ENCODE results near the gene MCM7.

MCM7 gene

DNA sequence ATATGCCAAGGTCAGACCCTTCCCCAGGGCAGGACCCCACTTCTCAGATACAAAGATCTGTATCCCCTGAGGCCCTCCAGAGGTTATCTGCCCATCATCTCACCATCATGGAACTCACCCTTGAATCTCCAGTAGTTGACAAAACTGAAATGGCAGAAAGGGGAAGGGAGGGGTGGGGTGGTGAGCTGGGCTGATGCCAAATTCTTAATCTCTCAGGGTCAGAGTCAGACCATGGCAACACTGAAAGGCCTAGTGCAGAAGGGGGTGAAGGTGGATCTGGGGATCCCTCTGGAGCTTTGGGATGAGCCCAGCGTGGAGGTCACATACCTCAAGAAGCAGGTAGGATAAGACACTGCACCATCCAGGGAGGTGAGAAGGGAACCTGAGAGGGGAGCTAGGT, 21.4 kb upstream of the MCM7 start:
- no peak for DNase-seq (ENCODE audit: low spot score)

DNA sequence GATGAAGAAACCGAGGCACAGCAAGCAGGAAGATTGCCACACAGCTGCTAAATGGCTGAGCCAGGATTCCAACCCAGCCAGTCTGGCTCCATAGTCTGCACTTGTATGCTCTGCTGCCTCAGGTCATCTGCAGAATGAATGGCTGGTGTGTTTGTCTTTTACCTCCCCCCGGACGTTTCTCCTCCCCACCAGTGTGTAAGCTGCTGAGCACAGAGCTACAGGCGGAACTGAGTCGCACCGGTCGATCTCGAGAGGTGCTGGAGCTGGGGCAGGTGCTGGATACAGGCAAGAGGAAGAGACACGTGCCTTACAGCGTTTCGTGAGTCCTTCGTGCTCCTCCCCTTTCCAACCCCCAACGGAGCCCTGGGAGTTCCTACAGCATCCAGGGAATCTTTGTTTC, 20.9 kb upstream of the MCM7 start:
- DNase-seq (ENCODE audit: low spot score) = peak; percentile 28

- DNase-seq (ENCODE audit: low spot score) = no peak
These were observed 19.5 kb upstream of the MCM7 start for GRCh38 chr7:100120733-100121036.

DNA sequence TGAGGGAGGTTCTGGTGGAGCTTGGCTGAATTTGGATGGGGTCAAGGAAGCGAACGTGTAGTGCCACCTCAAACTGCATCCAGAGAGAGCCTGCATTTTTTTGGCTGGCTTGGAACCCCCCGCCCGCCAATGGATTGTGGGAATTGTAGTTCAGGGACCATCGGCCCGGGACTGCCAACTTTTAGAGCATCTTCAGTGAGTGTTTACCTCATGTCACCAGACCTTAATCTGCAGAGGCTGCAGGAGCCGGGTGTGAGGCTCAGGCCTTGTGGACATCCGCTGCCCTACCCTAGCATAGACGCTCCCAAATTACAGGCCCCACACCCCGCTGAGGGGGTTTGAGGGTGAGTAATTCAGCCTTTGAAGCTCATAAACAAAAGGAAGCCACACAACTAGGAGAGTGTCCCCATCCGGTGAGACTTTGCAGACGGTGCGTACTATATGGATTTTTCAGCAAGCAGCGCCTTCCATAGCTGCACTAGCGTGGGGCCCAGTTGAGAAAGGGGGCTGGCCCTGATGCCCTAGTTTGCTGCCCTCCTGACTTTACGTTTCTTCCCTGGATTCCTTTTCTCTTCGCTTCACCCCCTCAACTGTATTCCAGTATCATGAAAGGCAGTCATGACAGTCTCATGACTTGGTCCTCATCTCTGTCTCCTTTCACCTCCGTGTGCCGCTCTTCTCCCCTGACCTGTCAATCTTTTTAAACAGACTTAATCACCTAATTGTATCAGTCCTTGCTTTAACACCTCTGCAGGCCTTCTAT, 19.0 kb upstream of the MCM7 start:
- peak; percentile 51 for DNase-seq (ENCODE audit: low spot score)

GRCh38 chr7:100119072-100119969, 18.1 kb upstream of the MCM7 start, which contains the start of the genes CNPY4 and TAF6:
CNPY4 (plus strand) TSS chr7:100119634; CDS start chr7:100119745, 111 bp downstream.
TAF6 (minus strand) TSS chr7:100119358; CDS start chr7:100114209, 5,149 bp downstream.
- peak; percentile 95 for DNase-seq (ENCODE audit: low spot score)

- no peak for DNase-seq (ENCODE audit: low spot score)
These were observed 17.3 kb upstream of the MCM7 start for GRCh38 chr7:100118388-100119071.

DNA sequence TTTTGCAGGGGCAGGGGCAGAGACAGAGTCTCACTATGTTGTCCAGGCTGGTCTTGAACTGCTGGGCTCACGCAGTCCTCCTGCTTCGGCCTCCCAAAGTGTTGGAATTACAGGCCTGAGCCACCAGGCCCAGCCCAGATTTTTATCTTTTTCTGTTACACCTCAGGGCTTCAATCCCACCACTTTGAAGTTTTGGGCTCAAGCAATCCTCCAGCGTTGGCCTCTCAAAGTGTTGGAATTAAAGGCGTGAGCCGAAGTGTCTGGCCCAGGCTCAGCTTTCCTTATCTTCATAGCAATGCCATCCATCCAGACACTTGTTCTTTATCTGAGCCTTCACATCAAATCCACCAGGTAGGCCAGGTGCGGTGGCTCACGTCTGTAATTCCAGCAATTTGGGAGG, 13.8 kb upstream of the MCM7 start:
- DNase-seq (ENCODE audit: low spot score) = no peak

- no peak for DNase-seq (ENCODE audit: low spot score)
These were observed 10.7 kb upstream of the MCM7 start for GRCh38 chr7:100111914-100112313.

GRCh38 chr7:100111156-100111555, 10.0 kb upstream of the MCM7 start:
- DNase-seq (ENCODE audit: low spot score) = no peak

- no peak for DNase-seq (ENCODE audit: low spot score)
These were observed 8.4 kb upstream of the MCM7 start for GRCh38 chr7:100109521-100110163.

DNA sequence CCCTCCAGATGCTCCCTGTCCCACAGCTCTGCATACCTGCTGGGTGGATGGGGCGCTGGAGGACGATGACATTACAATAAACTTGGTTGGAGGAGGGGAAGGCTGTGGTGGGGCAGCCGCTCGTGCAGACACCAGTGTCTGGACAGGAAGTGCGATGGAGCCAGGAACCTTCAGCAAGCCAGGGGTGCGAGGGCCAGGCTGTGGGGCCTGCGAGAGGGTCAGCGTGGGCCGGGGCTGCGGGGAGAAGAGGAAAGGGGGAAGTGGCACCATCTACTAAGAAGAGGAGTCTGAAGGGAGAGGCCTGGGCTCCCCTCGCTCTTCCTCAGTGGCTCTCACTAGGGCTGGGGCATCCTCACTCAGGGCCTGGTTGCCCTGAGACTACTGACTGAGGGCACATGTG, 6.7 kb upstream of the MCM7 start:
- no peak for DNase-seq (ENCODE audit: low spot score)

DNA sequence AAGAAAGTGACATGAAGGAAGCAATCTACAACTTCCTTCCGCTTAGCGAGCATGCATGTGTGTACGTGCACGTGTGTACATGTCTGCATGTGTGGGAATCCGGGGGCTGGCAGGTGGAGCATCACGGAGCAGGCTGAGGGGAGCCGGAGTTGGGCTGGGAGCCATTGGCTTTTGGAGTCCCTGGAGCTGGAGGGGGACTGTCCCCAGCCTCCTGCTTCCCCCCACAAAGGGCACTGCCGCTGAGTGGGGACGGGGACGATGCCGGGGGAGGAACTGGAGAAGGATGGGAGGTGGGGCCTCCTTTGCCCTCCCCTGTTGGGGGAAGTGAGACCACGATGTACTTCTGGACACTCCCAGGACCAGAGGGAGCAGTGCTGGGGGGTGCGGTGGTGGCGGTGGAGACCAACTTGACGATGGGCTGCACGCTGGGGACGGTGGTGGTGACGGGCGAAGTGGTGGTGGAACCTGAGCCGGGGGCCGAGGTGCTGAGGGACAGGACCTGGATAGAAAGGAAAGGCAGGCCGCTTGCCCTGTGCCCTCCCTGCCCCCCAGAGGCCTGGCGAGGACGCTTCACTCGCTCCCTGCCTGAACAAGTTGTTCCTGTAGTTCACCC, 6.0 kb upstream of the MCM7 start:
- no peak for DNase-seq (ENCODE audit: low spot score)

DNA sequence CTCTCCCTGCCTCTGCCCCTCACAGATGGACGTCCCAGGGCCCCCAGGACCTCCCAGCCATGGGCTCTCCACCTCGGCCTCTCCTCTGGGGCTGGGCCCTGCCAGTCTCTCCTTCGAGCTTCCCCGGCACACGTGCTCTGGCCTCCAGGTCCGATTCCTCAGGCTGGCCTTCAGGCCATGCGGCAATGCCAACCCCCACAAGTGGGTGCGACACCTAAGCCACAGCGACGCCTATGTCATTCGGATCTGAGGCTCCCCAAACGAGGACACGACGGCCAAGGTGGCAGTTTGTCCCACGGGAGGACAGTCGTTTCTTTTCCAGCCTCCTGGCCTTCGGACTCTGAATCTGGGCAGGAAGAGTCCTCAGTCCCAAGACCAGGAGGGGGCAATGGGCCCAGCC, 5.4 kb upstream of the MCM7 start:
- no peak for DNase-seq (ENCODE audit: low spot score)

DNA sequence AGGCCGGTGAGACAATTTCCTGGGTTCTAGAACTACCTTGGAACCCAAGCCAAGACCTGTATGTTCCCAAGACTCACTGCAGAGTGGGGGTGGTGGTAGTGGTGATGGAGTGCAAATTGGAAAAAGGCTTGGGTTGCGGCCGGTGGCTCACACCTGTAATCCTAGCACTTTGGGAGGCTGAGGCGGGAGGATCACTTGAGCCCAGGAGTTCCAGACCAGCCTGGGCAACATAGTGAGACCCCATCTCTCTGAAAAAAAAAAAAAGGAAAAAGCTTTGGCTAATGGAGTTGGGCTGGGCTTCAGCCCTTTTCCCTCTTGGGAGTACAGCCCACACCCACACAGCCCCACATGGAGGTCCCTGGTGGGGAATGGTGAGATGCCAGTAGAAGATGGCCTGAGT, 4.3 kb upstream of the MCM7 start:
- no peak for DNase-seq (ENCODE audit: low spot score)

DNA sequence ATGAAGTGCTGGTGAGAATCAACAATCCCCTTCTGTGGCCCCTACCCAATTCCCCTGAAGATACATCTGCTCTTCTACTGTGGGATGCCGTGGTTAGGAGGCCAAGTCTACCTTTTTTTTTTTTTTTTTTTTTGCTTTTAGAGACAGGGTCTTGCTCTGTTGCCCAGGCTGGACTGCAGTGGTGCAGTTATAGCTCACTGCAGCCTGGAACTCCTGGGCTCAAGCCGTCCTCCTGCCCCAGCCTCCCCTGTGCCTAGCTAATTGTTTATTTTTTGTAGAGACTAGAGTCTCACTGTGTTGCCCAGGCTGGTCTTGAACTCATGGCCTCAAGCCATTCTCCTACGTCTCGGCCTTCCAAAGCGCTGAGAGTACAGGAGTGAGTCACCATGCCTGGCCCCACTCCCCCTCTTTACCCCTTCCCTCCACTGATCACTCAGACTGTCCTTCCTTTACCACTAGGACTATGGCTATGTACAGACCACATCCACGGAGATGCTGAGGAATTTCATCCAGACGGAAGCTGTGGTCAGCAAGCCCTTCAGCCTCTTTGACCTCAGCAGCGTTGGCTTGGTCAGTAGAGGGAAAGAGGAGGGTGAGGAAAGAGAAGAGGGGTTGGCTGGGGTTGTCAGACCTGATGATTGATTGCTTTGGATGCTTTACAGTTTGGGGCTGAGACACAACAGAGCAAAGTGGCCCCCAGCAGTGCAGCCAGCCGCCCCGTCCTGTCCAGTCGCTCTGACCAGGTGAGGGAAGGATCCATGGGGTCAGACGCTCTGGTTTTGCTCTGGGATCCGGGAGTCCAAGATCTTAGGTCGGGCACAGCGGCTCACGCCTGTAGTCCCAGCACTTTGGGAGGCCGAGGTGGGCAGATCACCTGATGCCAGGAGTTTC, 2.0 kb upstream of the MCM7 start:
- DNase-seq (ENCODE audit: low spot score) = no peak

DNA sequence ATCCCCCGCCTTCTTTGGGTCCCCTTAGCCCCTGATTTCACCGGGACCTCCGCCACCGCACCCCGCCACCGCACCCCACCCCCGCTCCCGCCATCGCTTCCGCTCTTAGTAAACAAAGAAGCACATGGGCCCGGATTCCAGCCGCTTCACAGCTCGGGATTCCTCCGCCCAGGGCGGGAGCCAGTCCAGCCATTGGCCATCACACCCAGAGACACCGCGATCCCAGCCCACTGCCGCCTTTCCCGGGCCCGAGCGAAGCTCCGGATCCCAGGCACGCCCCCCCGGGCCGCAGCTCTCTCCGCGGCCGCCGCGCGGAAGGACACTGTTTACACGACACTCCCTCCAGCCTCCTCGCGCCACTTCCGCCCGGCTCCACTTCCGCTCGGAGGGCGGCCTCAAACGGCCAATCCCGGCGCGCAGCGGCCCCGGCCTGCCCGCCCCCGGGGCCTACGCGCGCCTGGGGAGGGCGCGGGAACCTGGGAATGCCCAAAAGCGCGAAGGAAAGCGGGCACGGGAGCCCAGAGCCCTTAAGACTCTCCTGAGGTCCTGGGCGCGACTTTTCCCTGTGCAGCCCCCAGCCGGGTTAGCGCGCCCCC, 679 bp downstream of the MCM7 start:
- peak; percentile 99 for DNase-seq (ENCODE audit: low spot score)

DNA sequence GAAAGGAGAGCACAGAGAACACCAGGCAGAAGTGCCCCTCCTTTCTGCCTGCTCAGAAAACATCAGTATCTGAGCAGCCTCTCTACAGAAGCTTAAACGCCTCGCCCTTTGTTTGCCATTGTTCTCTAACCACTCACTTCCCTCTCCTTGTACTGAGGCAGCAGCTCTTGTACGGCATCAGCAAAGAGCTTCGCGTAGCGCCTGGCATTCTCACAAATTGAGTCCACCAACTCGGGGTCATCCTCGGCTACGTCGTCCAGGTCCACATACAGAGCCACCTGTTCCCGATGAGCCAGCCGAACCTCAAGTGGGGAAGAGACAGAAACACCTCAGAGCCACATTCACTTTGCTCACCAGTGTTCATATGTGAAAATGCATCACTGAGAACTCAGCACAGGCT, 1.7 kb downstream of the MCM7 start:
- no peak for DNase-seq (ENCODE audit: low spot score)

DNA sequence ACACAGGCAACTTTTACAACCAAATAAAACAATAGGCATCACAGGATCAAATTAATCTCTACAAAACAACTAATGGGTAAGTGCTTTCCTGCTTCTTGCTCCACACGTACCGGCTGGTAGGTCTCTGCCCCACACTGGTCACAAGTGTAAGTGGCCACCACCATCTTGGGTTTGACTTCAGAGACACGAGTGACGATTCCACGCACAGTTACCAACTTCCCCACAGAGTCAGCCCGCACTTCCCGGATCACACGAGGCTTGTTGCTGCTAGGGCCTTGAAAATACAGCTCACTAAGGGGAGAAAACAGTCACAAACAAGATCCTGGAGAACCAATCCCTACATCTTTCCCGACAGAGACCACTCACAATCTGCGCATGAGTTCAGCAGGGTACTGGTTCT, 2.3 kb downstream of the MCM7 start:
- DNase-seq (ENCODE audit: low spot score) = no peak

GRCh38 chr7:100095704-100096103, 5.5 kb downstream of the MCM7 start:
- DNase-seq (ENCODE audit: low spot score) = no peak

DNA sequence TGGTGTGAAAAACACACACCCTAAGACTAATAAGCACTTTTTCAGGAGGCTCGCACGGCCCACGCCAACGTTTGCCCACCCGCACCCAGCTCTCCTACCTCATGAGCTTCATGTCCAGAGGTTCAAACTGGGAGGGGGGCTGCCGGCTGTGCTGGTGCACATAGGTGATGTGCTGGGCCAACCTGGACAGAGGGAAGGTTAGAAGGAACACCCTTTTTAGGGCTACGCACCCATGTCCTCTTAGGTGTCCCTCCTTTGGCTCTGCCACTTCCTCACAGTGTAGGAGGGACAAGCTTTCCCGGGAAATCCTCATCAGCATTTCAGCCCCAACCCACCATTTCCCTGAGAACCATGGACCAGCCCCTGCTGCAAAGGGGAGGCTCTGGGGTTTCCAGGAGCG, 5.9 kb downstream of the MCM7 start:
- no peak for DNase-seq (ENCODE audit: low spot score)

Measured in kidney tubule cell (primary cell).